GM19351 (cell line): ENCODE measurements around the gene RNF214.
A peak's percentile ranks its signal among the peaks of the same experiment; 100 is the strongest.
"Not testable (repeated sequence)": the region's sequence is repeated elsewhere in the genome, so short reads cannot be mapped to it uniquely, and the experiment has no call there.

Experiments
- ATAC-seq: cut with Tn5 transposase; IDR thresholded peaks from one replicate; pipeline ENCODE4 v1.9.1; 2021; ENCODE audit warnings: mild to moderate bottlenecking, moderate library complexity; ENCODE audit not compliant: unreplicated experiment

RNF214 gene

DNA sequence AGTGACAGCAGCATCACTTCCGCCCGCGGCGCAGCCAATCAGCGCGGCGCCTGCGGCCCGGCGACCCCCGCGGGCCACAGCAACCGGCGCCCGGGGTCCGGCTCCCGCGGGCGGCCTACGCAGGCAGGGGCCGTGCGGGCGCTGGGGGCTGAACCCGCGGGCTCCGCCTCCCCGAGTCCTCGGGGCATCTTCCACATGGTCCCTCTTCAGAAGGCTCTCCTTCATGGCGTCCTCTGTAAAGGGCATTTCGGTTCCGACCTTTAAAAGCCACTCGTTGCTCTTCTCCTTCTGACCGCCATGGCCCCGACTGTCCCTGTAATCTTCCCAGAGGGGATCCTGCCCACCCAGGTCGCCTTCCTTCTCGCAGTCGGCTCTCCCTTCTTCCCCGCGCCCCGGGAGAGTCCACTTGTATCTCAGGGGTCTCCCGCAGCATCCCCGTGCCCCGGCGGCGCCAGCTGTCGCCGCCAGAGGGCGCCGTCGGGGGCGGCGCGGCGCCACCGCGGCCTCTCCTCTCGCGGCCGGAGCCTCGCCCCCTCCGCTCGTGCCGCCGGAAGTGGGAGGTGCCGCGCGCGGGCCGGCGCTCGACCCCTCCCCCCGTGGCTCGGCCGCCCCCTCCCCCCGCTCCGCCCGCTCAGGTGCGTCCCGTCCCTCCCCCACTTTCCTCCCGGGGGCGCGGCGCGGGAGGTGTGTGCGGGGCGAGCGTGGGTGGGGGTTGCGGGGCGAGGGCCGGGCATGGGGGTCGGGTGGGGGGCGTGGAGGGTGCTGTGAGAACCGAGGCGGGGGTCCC lies at the start of gene RNF214:
Gene RNF214, plus strand, starts transcription at position 580 of the 787 bp plus-strand sequence. CDS start 1,602 bp downstream, outside the sequence.
- ATAC-seq: peak; percentile 73

DNA sequence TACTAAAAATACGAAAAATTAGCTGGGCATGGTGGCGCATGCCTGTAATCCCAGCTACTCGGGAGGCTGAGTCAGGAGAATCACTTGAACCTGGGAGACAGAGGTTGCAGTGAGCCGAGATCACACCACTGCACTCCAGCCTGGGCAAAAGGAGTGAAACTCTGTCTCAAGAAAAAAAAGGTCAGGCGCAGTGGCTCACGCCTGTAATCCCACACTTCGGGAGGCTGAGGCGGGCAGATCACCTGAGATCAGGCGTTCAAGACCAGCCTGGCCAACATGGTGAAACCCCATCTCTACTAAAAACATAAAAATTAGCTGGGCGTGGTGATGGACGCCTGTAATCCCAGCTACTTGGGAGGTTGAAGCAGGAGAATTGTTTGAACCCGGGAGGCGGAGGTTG lies 49.3 kb upstream of the RNF214 start:
- ATAC-seq: not testable (repeated sequence)

DNA sequence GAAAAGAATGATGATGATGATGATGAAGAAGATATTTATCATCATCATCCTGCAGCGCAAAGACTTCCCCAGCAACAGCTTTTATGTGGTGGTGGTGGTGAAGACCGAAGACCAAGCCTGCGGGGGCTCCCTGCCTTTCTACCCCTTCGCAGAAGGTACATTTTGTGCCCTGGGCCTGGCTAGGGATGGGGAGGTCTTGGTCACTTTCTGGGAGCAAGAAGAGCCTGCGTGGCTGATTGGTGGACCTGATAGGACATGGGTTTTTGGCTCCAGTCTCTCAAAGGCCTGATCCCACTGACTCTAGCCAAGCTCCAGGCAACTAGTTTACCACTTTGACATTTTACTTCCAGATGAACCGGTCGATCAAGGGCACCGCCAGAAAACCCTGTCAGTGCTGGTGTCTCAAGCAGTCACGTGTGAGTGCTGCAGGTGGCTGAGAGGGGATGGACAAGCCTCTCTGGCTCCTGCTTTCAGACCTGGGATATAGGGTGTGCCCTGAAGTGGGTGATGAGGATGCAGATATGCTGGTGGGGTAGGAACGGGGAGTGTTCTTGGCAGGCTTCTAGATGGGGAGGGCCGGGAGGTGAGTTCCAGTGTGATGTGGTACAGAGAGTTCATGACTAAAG lies 48.6 kb upstream of the RNF214 start:
- ATAC-seq: no peak

DNA sequence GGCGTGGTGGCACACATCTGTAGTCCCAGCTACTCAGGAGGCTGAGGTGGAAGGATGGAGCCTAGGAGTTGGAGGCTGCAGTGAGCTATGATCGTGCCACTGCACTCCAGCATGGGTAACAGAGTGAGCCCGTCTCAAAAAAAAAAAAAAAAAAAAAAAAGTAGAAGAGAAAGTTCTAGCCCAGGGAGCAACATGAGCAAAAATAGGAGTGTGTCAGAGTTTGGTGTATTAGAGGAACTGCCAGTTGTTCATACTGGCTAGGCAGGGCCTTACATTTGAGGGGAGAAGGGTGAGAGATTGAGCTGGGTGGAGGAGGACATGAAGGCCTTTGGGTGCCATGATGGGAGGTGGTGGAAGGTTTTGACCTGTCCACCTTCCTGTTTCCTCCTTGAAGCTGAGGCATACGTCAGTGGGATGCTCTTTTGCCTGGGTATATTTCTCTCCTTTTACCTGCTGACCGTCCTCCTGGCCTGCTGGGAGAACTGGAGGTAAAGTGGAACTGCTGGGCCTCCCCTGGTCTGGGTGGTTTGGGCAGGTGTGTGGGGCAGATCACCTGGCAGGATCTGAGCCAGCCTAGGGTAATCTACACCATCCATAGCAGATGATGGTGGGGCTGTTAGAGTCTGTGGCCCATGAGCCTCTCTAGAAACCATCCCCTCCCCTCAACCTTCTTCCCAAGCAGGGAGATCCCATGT lies 46.6 kb upstream of the RNF214 start:
- no peak for ATAC-seq

DNA sequence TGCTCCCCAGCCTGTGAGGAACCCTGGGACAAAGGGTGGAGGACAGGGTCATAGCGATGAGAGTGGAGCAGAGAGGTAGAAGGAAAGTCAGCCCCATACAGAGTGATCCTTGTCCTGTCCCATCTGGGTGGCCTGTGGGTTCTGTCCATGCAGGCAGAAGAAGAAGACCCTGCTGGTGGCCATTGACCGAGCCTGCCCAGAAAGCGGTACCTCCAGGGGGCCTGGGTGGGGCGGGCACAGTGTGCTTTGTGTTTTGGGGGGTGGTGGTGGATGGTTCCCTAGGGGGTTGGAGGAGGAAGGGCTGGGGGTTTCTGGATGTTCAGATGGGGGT lies 46.1 kb upstream of the RNF214 start:
- ATAC-seq: no peak

DNA sequence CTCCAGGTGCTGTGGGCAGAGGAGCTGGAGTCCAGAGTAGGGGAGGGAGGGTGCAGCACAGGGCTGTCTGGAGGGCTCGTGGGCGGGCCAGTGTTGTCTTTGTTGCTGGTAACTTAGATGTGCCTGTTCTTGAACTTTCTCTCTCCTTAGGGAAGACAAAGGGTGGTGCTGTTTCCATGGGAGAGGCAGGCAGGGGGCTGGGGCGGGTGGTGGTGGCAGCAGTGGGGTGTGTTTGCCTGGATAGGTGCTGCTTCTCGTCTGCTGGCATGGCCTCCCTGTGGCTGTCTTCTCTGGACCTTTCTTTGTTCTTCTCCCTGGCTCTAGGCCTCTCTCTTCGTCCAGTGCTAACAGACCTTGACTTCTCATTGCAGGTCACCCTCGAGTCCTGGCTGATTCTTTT lies 45.5 kb upstream of the RNF214 start:
- no peak for ATAC-seq

DNA sequence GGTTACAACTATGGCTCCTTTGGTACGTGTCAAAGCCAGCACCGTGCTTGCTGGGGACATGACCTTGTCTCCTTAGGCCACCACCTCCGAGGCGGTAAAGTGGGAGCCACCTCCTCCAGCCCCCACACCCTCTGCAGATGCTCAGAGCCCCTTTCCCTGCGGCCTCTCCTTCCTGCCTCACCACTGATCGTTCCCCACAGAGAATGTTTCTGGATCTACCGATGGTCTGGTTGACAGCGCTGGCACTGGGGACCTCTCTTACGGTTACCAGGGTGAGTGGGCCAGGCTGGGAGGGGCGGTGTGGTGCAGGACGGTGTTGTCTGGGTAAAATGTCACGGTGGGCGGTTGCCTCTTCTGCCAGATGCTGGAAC lies 45.1 kb upstream of the RNF214 start:
- no peak for ATAC-seq

DNA sequence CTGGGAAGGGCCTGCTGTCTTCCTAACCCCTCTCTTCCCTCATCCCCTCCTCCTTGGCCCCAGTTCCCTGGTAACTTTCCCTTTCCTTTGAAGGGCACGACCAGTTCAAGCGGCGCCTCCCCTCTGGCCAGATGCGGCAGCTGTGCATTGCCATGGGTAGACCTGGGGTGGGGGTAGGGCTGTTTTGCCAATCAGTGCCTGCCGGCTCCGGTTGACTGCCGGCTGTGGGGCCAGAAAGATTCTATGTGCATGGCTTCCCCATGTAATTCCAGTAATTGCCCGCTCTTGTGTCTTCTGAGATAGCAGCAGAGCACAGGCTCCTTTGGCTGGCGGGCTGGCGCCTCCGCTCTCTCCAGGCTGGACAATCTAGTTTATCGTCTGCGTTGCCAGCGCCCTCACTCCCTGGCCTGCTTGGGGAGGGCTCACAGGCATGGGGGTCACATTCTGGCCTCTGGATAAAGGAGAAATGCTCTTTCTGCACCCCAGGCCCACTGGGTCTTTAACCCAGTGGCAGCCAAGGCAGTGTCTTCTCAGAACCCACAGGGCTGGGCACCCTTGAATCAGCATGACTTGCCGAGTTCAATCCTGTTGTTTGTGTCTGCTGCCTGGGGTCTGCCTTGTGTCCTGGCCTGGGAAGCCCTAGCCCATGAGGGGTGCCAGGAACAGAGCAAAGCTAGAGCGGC lies 44.5 kb upstream of the RNF214 start:
- ATAC-seq: no peak

DNA sequence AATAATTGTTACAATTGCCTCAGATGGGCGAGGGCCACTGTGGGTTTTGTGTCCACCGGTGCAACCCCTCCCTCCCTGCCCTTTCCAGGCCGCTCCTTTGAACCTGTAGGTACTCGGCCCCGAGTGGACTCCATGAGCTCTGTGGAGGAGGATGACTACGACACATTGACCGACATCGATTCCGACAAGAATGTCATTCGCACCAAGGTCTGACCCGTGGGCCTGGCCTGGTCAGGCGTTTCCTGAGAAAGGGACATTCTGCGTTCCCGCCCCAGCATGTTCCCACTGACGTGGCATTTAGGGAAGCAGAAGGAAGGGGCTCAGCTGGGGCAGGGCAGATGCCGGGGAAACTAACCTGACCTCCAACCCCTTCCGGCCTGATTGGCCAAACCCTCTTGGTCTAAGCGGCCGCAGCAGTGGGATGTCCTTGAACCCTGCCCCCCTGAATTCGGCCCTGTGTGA lies 43.8 kb upstream of the RNF214 start:
- ATAC-seq: no peak

DNA sequence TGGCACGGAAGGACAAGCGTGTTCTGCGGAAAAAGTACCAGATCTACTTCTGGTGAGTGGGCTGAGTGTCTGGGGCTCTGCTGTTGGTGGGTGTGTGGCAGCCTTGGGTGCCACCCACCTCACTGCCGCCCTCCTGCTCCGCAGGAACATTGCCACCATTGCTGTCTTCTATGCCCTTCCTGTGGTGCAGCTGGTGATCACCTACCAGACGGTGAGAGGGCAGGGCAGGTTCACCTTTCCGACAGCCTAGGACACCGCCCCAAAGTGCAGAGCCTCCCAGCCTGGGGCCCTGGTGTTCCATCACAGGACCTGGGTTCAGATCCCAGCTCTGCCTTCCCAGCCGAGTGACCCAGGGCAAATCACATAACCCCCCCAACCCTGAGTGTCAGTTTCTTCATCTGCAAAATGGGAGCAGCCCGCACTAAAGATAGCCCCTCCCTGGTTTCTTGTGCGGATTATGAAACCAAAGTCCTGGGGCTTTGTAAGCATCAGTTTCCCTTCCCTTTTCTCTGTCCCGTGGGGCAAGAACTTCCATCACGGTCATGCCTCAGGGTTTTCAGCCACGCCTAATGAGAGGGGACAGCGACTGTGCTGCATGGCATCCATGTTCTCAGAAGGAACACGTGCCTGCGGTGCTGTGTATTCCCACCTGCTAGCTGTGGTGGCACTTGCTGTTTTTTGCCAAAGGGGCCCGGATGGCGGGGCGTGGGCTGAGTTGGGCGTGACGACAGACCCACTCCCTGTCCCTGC lies 43.1 kb upstream of the RNF214 start:
- ATAC-seq: peak; percentile 70

DNA sequence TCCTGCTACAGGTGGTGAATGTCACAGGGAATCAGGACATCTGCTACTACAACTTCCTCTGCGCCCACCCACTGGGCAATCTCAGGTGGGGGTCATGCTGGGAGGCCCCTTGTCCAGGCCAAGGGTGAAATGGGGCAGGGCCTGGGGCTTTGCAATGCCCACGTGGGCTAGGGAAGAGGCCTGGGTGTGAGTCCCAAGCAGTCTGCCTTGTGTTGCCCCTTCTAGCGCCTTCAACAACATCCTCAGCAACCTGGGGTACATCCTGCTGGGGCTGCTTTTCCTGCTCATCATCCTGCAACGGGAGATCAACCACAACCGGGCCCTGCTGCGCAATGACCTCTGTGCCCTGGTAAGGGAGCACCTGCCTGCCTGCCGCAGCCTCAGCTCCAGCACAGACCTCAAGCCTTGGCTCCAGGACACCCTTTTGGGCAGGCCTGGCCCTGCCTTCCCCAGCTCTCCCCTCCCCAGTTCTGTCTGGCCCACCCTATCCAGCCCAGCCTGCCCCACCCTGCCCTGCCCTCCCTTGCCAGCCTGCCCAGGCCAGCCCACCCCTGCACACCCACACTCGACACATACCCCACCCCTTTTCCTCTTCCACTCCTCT lies 42.4 kb upstream of the RNF214 start:
- no peak for ATAC-seq

DNA sequence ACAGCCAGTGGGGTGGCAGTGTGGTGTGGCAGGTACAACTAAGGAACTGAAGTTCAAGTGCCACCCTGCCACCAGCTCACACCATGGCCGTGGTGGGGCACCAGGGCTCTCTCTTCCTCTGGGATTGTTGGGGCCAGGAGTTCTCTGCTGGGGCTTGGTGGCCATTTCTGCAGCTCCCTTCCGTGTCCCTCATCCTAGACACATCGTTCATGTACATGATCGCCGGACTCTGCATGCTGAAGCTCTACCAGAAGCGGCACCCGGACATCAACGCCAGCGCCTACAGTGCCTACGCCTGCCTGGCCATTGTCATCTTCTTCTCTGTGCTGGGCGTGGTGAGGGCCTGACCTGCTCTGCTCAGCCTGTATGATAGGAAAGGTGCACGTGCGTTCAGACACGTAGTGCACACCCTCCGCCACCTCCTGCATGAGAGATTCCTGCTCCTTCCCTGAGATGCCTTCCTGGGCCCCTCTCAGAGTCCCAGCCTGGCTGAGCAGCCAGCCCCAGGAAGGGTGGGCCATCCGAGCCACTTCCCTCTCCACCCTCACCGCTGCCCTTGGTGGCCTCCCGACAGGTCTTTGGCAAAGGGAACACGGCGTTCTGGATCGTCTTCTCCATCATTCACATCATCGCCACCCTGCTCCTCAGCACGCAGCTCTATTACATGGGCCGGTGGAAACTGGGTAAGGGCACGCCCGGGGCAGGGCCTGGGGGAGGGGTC lies 40.6 kb upstream of the RNF214 start:
- ATAC-seq: no peak

DNA sequence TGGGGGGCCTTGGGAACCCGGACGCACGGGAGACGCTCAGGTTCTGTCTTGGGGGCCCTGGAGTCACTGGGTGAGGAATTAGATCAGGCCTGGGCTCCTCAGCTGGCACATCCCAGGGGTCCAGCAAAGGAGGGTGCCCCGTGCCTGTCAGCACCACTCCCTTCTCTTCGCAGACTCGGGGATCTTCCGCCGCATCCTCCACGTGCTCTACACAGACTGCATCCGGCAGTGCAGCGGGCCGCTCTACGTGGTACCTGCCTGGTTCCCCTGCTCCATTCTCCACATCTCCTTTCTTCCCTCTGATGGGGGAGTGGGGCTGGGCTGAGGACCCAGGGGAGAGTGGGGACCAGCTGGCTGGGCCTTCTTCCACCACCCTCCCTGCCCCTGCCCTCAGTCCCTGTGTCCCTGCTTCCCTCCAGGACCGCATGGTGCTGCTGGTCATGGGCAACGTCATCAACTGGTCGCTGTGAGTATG lies 40.0 kb upstream of the RNF214 start:
- ATAC-seq: no peak

DNA sequence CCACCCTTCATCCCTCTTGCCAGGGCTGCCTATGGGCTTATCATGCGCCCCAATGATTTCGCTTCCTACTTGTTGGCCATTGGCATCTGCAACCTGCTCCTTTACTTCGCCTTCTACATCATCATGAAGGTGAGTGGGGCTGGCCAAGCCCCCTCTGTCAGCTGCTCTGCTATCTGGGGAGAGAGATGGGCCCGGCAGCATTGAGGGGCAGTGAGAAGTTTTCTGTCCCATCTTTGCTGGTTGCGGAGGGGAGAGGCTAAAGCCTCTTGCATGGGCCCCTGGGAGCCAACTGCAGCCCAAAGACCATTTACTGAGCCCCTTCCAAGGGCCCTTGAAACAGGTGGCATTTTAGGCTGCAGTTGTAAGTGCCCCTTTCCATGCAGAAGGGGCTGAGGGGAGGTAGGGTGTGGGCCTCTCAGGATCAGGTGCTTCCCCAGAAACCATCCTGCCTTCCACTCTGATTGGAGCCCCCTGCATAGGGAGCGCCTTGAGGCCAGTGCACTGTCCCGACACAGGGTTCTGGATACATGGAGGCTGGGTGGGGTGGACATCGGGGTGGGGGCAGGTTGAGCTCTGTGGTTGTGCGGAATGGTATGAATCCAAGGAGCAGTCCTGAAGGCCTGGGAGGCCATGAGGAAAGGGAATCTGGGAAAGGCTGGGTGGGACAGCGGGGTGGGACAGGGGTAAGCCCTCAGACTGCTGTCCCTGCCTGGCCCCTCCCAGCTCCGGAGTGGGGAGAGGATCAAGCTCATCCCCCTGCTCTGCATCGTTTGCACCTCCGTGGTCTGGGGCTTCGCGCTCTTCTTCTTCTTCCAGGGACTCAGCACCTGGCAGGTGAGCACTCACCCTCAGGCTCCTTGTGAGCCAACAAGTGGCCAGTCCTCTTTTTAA lies 39.1 kb upstream of the RNF214 start:
- no peak for ATAC-seq

DNA sequence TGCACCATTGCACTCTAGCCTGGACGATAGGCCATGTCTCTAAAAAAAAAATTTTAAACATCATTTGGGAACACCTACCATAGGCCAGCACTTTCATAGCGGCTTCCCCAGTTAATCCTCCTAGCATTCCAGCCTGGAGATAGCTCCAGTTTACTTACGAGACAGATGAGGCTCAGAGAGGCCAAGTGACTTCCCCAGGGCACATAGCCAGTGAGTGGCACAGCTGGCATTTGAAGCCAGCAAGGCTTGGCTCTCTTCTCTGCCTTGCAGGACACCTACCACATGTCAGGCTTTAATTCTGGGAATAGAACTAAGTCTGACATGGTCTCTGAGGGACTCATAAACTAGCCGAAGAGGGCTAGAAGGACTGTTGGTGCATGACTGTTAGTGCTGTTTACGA lies 38.2 kb upstream of the RNF214 start:
- ATAC-seq: no peak

DNA sequence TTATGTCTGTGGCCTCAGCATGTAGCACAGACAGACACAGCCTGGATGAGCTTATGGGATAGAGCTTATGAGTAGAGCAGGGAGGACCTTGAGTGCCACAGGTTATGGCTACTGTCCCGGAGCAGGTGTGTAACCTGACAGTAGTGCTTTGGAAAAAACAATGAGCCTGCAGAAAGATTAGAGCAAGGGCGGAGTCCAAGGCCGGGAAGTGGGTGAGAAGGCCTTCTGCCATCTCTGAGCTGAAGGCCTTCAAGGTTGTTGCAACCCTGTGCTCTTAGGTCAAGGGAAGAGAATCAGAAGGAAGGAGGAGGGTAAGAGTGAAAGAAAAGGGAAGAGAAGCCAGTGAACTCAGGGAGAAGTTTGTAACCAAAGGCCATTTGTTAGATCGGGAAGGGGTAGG lies 37.2 kb upstream of the RNF214 start:
- no peak for ATAC-seq

DNA sequence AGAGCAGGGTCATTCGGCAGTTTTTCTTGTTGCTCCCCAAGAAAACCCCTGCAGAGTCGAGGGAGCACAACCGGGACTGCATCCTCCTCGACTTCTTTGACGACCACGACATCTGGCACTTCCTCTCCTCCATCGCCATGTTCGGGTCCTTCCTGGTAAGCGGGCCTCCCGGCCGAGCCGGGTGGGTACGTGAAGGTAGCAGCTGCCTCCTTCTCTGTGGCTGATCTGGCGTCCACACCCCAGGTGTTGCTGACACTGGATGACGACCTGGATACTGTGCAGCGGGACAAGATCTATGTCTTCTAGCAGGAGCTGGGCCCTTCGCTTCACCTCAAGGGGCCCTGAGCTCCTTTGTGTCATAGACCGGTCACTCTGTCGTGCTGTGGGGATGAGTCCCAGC lies 36.7 kb upstream of the RNF214 start:
- no peak for ATAC-seq

DNA sequence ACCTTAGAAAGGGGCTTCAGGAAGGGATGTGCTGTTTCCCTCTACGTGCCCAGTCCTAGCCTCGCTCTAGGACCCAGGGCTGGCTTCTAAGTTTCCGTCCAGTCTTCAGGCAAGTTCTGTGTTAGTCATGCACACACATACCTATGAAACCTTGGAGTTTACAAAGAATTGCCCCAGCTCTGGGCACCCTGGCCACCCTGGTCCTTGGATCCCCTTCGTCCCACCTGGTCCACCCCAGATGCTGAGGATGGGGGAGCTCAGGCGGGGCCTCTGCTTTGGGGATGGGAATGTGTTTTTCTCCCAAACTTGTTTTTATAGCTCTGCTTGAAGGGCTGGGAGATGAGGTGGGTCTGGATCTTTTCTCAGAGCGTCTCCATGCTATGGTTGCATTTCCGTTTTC lies 35.5 kb upstream of the RNF214 start:
- ATAC-seq: no peak
